ENCODE measurements around the gene PSMG4. TPM values are rescaled to one million over a fixed set of nuclear protein-coding genes. Genes with fewer than 3 reads are reported as not detected.

The PSMG4 gene
- total RNA-seq, 1 experiment from 2014 or later = 29.3 TPM

- Histone ChIP-seq H4K20me1 (ENCODE audit: control insufficient read depth, insufficient read depth, insufficient read length) (no peaks in the 10 kb centered on the region), H2BK20ac (ENCODE audit: low read depth, low read length, poor library complexity, severe bottlenecking) (no peak overlapping the region), H3T11ph (ENCODE audit: low read length) (no peak overlapping the region), H3K9ac (ENCODE audit: extremely low read depth, insufficient read length, low read length) (no peak overlapping the region), H4K8ac (replicated peaks; ENCODE audit: insufficient read length, low read depth, low read length) (no peak overlapping the region), H3K79me2 (ENCODE audit: insufficient read depth, low read length) (no peaks in the 10 kb centered on the region), H3K23me2 (ENCODE audit: insufficient read length, low read depth, low read length, poor library complexity, severe bottlenecking) (no peaks in the 10 kb centered on the region), H2AFZ (ENCODE audit: low read length) (no peak overlapping the region), H3K27me3 (ENCODE audit: insufficient read depth, low read length) (no peaks in the 10 kb centered on the region), H4K5ac (ENCODE audit: insufficient read length, low read depth, low read length) (no peak overlapping the region), H3K4me1 (ENCODE audit: insufficient read depth, low read length) (peaks cover 9% of the 10 kb centered on the region), H3K27ac (ENCODE audit: insufficient read length, low read depth, low read length) (no peak overlapping the region), H3K14ac (ENCODE audit: insufficient read depth, low read length) (no peak overlapping the region), H3K56ac (ENCODE audit: insufficient read length, low read depth, low read length) (no peak overlapping the region), H2AK5ac (ENCODE audit: insufficient read length, low read length) (no peak overlapping the region), H2BK120ac (ENCODE audit: low read depth, low read length, poor library complexity, severe bottlenecking) (no peak overlapping the region), H3K4me2 (ENCODE audit: insufficient read depth, insufficient read length, low read length) (no peak overlapping the region), H3K4ac (ENCODE audit: low read depth, low read length) (no peak overlapping the region), H2BK12ac (ENCODE audit: insufficient read length, low read depth, low read length) (no peak overlapping the region), H3K9me3 (ENCODE audit: control insufficient read depth, low read depth, low read length) (no peaks in the 10 kb centered on the region), H3K79me1 (ENCODE audit: insufficient read depth, low read depth, low read length, poor library complexity, severe bottlenecking) (no peaks in the 10 kb centered on the region), H3K18ac (ENCODE audit: insufficient read length, low read depth, low read length) (no peak overlapping the region), H2BK15ac (ENCODE audit: low read depth, low read length) (no peak overlapping the region), H3K23ac (ENCODE audit: insufficient read length, low read depth, low read length) (no peak overlapping the region), H2BK5ac (ENCODE audit: insufficient read length, low read length) (no peak overlapping the region), H4K91ac (ENCODE audit: insufficient read length, low read depth, low read length) (no peak overlapping the region)
- no peak for DNase-seq
- no CpG with 5 or more reads among the region's 24 CpGs for WGBS (ENCODE audit: extremely low coverage, insufficient read length, low lambda C conversion rate)
- Mint-ChIP-seq H3K4me3 (no peak overlapping the region), H3K9me3 (no peaks in the 10 kb centered on the region), H3K4me1 (peaks cover 24 to 25% of the 10 kb centered on the region in 2 experiments), H3K27ac (no peak overlapping the region; a peak in 1 of 7 replicates), H3K36me3 (ENCODE audit: insufficient read depth in 1 of 3, low read depth in 3 of 3) (peaks cover 23 to 47% (median 26%) of the 10 kb centered on the region in 3 experiments), H3K27me3 (ENCODE audit: low read depth) (no peaks in the 10 kb centered on the region)
- no peak for TF ChIP-seq CTCF (conservative IDR thresholded peaks at IDR 0.05)
These were observed 28.0 kb downstream of the PSMG4 start for GRCh38 chr6:3286641-3287171.
